NCI-H1694 (cell line): Measurements from ENCODE around the gene PPM1L.

ENCODE experiments used
- DNase-seq: peaks from one replicate; lab custom pipeline; 2025; lab: John Stamatoyannopoulos, UW

The PPM1L gene

GRCh38 chr3:160763073-160763472, 7.0 kb downstream of the PPM1L start:
- DNase-seq, result no peak

- DNase-seq, result no peak
These were observed 9.2 kb downstream of the PPM1L start for GRCh38 chr3:160765211-160765610.

GRCh38 chr3:160768031-160768430, 12.0 kb downstream of the PPM1L start:
- no peak for DNase-seq

- DNase-seq, result no peak
These were observed 12.9 kb downstream of the PPM1L start for GRCh38 chr3:160768918-160769317.

- DNase-seq, result no peak
These were observed 15.9 kb downstream of the PPM1L start for GRCh38 chr3:160771811-160772459.

- DNase-seq, result no peak
These were observed 17.7 kb downstream of the PPM1L start for GRCh38 chr3:160773722-160774121.

- no peak for DNase-seq
These were observed 18.1 kb downstream of the PPM1L start for GRCh38 chr3:160774172-160774571.

GRCh38 chr3:160778480-160778879, 22.4 kb downstream of the PPM1L start:
- no peak for DNase-seq

- DNase-seq, result no peak
These were observed 23.0 kb downstream of the PPM1L start for GRCh38 chr3:160779040-160779439.

- no peak for DNase-seq
These were observed 24.2 kb downstream of the PPM1L start for GRCh38 chr3:160780245-160780644.

- no peak for DNase-seq
These were observed 25.4 kb downstream of the PPM1L start for GRCh38 chr3:160781402-160781801.

GRCh38 chr3:160781863-160782262, 25.8 kb downstream of the PPM1L start:
- no peak for DNase-seq

GRCh38 chr3:160784853-160785252, 28.8 kb downstream of the PPM1L start:
- no peak for DNase-seq

GRCh38 chr3:160790726-160791125, 34.7 kb downstream of the PPM1L start:
- DNase-seq, result no peak

GRCh38 chr3:160792540-160792939, 36.5 kb downstream of the PPM1L start:
- DNase-seq, result no peak

GRCh38 chr3:160793722-160794252, 37.8 kb downstream of the PPM1L start:
- DNase-seq, result no peak

- DNase-seq, result no peak
These were observed 40.2 kb downstream of the PPM1L start for GRCh38 chr3:160796089-160796812.

GRCh38 chr3:160796813-160797164, 40.8 kb downstream of the PPM1L start:
- DNase-seq, result no peak

GRCh38 chr3:160797356-160797755, 41.3 kb downstream of the PPM1L start:
- DNase-seq, result no peak

- DNase-seq, result no peak
These were observed 45.5 kb downstream of the PPM1L start for GRCh38 chr3:160801386-160802118.

GRCh38 chr3:160804762-160805161, 48.7 kb downstream of the PPM1L start:
- DNase-seq, result peak; percentile 91

GRCh38 chr3:160806094-160806493, 50.1 kb downstream of the PPM1L start:
- DNase-seq, result no peak

- no peak for DNase-seq
These were observed 50.7 kb downstream of the PPM1L start for GRCh38 chr3:160806686-160807085.
